Heart left ventricle (tissue), 16 donors: ENCODE measurements around the gene C1orf35. TPM values are rescaled to one million over a fixed set of nuclear protein-coding genes. Genes with fewer than 3 reads are reported as not detected.
A peak's percentile ranks its signal among the peaks of the same experiment; 100 is the strongest.

ENCODE experiments used
- ATAC-seq, 4 donors: fragments of 200-7000 bp; cut with Tn5 transposase; one replicate each; pipeline ENCODE4 v1.9.1; 2020 to 2022; ENCODE audit warnings: moderate library complexity in 4 of 4, mild to moderate bottlenecking in 3 of 4, moderate number of reproducible peaks in 1 of 4
- DNase-seq, 5 donors: peaks; one replicate each; pipeline ENCODE4 v3.0.0-alpha.2; 2020
- H3K27ac ChIP-seq, 12 donors: fragments of 200-600 bp; sonication (generic) in 4 of 12; one replicate each; pipeline versions ENCODE4 v1.5.0 to v1.8.0; 2016 to 2022; ENCODE audit warnings: mild to moderate bottlenecking in 2 of 12
- H3K27me3 ChIP-seq, 9 donors: fragments of 200-600 bp; sonication (generic) in 2 of 9; one replicate each; pipeline versions ENCODE4 v1.5.1 to v1.8.0; 2016 to 2022; ENCODE audit warnings: mild to moderate bottlenecking in 3 of 9
- H3K36me3 ChIP-seq, 9 donors: fragments of 200-600 bp; sonication (generic) in 2 of 9; one replicate each; pipeline versions ENCODE4 v1.5.0 to v1.8.0; 2018 to 2022; ENCODE audit warnings: mild to moderate bottlenecking in 2 of 9
- H3K4me1 ChIP-seq, 12 donors: fragments of 200-600 bp; sonication (generic) in 4 of 12; one replicate each; pipeline versions ENCODE4 v1.5.0 to v1.8.0; 2016 to 2022; ENCODE audit warnings: mild to moderate bottlenecking in 3 of 12
- H3K4me3 ChIP-seq, 12 donors: fragments of 200-600 bp; sonication (generic) in 4 of 12; one replicate each; pipeline versions ENCODE4 v1.5.0 to v1.8.0; 2017 to 2022; ENCODE audit warnings: mild to moderate bottlenecking in 9 of 12, moderate library complexity in 4 of 12
- H3K9me3 ChIP-seq, 12 donors: fragments of 200-600 bp; sonication (generic) in 4 of 12; one replicate each; pipeline versions ENCODE4 v1.5.0 to v1.8.0; 2016 to 2022; ENCODE audit warnings: mild to moderate bottlenecking in 1 of 12
- POLR2A ChIP-seq, 2 donors: fragments of 450-650 bp; IDR thresholded peaks; one replicate each; pipeline ENCODE4 v1.6.1; 2017; ENCODE audit warnings: antibody characterized with exemption in 2 of 2, mild to moderate bottlenecking in 2 of 2, moderate library complexity in 2 of 2
- WGBS, 4 donors: extraction: QIAGEN DNeasy Blood & Tissue Kit in 2 of 4; methylation state at CpG; one replicate each; pipeline versions ENCODE4 v1.1.5 to v1.1.7; 2013 to 2018; 5-methylcytosine and 5-hydroxymethylcytosine counted together
- intact Hi-C, 10 donors: fragments of 100-400 bp; cut with DNase I; formaldehyde crosslinking; loops; one replicate each; pipeline versions ENCODE4 v1.11.1 to v1.14.2; 2022
- polyA plus RNA-seq, 2 donors: library from polyadenylated mRNA; stranded (reverse); fragments of 200-250 nt; gene quantifications; one replicate each; pipeline ENCODE4 v1.2.3, GENCODE V29; 2013
- total RNA-seq, 9 donors: library from RNA; depleted of rRNA in 2 of 9; stranded (reverse); fragments of >200 nt in 2 of 9; fragmentation: NEBNext Ultra II Directional in 3 of 9; extraction: Animal tissue kit (Norgen Biotek cat#: 25700) in 3 of 9; gene quantifications; one replicate each; pipeline versions ENCODE4 v1.1.0 to v1.2.4, GENCODE V29; 2016 to 2023
- TF ChIP-seq, protein P1 (sequence below), 12 donors: fragments of 200-600 bp; sonication (generic) in 4 of 12; IDR thresholded peaks; one replicate each; pipeline versions ENCODE4 v1.5.0 to v1.8.0; 2018 to 2022; ENCODE audit warnings: antibody characterized with exemption in 12 of 12, mild to moderate bottlenecking in 5 of 12
- donor health status: ischemic (EF 13 %, LVEDD 7.1; RV severe dilation, severe dysfunction).
- donor health status: healthy with polysubstance abuse.
- donor health status: DM: no; HTN: yes; CAD: no.
- donor health status: DM: no; HTN: no; CAD: no.
- donor health status: ischemic (EF 25% LVEDD 6.9; RV normal size, moderate dysfunction).
- donor health status: ischemic (EF 25% LVEDD 5.7; RV mildly dilated, moderate dysfunction).
- donor health status: healthy.
- donor health status: DM: yes; HTN: yes; CAD: no.
- donor health status: ischemic (EF 35%, LVEDD 5.7; RV mildly dilated, moderate dysfunction).
- donor health status: nonischemic (EF 11% LVEDD 7.7; RV severe dilation, severe dysfunction).
- donor health status: DM: yes; HTN: yes; CAD: no.
- donor health status: PGD.
- donor health status: ischemic (EF 29% LVEDD 5.4; RV normal size, mild dysfunction).
- donor health status: nonischemic (EF 23%, LVEDD 6.1; RV moderate dilation, normal function).

Gene C1orf35
- total and polyA plus RNA-seq, 11 donors = 6.2 to 9.8 (median 7.7) TPM

DNA sequence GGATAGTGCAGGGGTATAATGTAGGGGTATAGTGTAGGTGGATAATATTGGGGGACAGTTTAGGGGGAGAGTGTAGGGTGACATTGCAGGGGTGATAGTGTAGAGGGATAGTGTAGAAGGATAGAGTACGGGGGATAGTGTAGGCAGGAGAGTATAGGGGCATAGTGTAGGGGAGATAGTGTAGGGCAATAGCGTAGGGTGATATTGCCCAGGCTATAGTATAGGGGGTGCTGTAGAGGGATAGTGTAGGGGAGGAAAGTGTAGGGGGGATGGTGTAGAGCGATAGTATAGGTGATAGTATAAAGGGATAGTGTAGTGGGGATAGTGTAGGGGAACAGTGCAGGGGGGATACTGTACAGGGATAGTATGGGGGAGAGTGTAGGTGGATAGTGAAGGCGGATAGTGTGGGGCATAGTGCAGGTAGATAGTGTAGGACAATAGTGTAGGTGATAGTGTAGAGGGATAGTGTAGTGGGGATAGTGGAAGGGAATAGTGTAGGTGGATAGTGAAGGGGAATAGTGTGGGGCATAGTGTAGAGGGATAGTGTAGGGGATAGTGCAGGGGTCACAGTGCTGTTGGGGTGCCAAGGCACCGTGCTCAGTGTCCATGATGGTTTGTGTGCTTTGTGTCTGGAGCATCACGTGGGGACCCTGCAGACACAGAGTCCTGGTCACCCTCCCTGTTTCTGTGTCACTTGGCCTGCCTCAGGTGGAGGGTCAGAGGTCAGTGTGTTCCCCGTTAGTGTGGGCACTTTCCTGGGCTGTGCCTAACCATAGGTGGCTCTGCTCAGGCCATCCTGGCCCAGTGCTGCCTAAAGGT is 31.1 kb downstream of the C1orf35 start:
- Histone ChIP-seq H3K4me1 (no peaks in the 10 kb centered on the region), H3K36me3 (no peaks in the 10 kb centered on the region), H3K27ac (no peak overlapping the region), H3K9me3 (no peaks in the 10 kb centered on the region), H3K27me3 (peaks cover 0 to 19% (median 4%) of the 10 kb centered on the region in 9 donors), H3K4me3 (no peak overlapping the region)
- ATAC-seq (peak in 1 of 4 donors; percentile 5), DNase-seq (peak in 1 of 5 donors; percentile 22)
- intact Hi-C loops = loop anchor here in 2 of 10 donors (10.0 kb wide), 2 partner anchors 307 to 327 kb away; no protein-coding TSS in a partner anchor
- WGBS, 4 donors = 53 to 59% (median 55%) methylated on average over 7 of the region's 7 CpGs
- TF ChIP-seq, protein P1, sequence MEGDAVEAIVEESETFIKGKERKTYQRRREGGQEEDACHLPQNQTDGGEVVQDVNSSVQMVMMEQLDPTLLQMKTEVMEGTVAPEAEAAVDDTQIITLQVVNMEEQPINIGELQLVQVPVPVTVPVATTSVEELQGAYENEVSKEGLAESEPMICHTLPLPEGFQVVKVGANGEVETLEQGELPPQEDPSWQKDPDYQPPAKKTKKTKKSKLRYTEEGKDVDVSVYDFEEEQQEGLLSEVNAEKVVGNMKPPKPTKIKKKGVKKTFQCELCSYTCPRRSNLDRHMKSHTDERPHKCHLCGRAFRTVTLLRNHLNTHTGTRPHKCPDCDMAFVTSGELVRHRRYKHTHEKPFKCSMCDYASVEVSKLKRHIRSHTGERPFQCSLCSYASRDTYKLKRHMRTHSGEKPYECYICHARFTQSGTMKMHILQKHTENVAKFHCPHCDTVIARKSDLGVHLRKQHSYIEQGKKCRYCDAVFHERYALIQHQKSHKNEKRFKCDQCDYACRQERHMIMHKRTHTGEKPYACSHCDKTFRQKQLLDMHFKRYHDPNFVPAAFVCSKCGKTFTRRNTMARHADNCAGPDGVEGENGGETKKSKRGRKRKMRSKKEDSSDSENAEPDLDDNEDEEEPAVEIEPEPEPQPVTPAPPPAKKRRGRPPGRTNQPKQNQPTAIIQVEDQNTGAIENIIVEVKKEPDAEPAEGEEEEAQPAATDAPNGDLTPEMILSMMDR (IDR thresholded peaks at IDR 0.05) = no peak
- TF ChIP-seq POLR2A (IDR thresholded peaks at IDR 0.05) = no peak

DNA sequence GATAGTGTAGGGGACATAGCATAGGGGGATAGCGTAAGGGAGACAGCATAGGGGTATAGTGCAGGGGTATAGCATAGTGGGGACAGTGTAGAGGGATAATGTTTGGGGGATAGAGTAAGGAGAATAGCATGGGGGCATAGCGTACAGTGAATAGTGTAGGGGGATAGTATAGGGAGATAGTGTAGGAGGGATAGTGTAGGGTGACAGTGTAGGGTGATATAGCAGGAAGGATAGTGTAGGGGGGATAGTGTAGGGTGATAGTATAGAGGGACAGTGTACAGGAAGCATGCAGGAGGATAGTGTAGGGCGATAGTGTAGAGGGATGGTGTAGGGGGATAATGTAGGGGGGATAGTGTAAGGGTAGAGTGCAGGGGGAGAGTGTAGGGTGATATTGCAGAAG is 32.3 kb downstream of the C1orf35 start:
- no peak for DNase-seq
- WGBS, 4 donors = 58 to 64% (median 62%) methylated on average over 3 of the region's 3 CpGs
- no peak overlapping the region for H3K27ac ChIP-seq
- ATAC-seq = no peak
- no peaks in the 10 kb centered on the region for H3K9me3 ChIP-seq
- no peaks in the 10 kb centered on the region for H3K4me1 ChIP-seq
- no peak overlapping the region for H3K4me3 ChIP-seq
- no peaks in the 10 kb centered on the region for H3K36me3 ChIP-seq
- peaks cover 0 to 29% (median 14%) of the 10 kb centered on the region in 9 donors for H3K27me3 ChIP-seq
- intact Hi-C loops = loop anchor here in 2 of 10 donors (10.0 kb wide), 2 partner anchors 306 to 326 kb away; no protein-coding TSS in a partner anchor
- no peak for TF ChIP-seq POLR2A (IDR thresholded peaks at IDR 0.05)
- TF ChIP-seq, protein P1 (IDR thresholded peaks at IDR 0.05) = no peak

GRCh38 chr1:228070173-228070572 is 33.0 kb downstream of the C1orf35 start:
- Histone ChIP-seq H3K27ac (no peak overlapping the region), H3K4me1 (no peaks in the 10 kb centered on the region), H3K27me3 (peaks cover 0 to 35% (median 21%) of the 10 kb centered on the region in 9 donors), H3K4me3 (no peak overlapping the region), H3K9me3 (no peaks in the 10 kb centered on the region), H3K36me3 (no peaks in the 10 kb centered on the region)
- intact Hi-C loops = loop anchor here in 2 of 10 donors (10.0 kb wide), 2 partner anchors 305 to 325 kb away; no protein-coding TSS in a partner anchor
- DNase-seq = no peak
- no peak for ATAC-seq
- no peak for TF ChIP-seq POLR2A (IDR thresholded peaks at IDR 0.05)
- TF ChIP-seq, protein P1 (IDR thresholded peaks at IDR 0.05) = no peak
- whole genome bisulfite sequencing, 4 donors = 56 to 74% (median 61%) methylated on average over 2 of the region's 2 CpGs

GRCh38 chr1:228068359-228068758 is 34.8 kb downstream of the C1orf35 start:
- Histone ChIP-seq H3K4me3 (no peak overlapping the region), H3K27me3 (peaks cover 12 to 54% (median 35%) of the 10 kb centered on the region in 9 donors), H3K27ac (no peak overlapping the region), H3K9me3 (no peaks in the 10 kb centered on the region), H3K4me1 (no peaks in the 10 kb centered on the region), H3K36me3 (no peaks in the 10 kb centered on the region)
- no peak for DNase-seq
- TF ChIP-seq, protein P1 (IDR thresholded peaks at IDR 0.05) = no peak
- TF ChIP-seq POLR2A (IDR thresholded peaks at IDR 0.05) = no peak
- ATAC-seq = no peak
- intact Hi-C loops = no loop called here
- 66 to 75% (median 71%) methylated on average over 7 of the region's 7 CpGs for WGBS, 4 donors
